Measurements from ENCODE around the gene GDF15.

GDF15 gene

DNA sequence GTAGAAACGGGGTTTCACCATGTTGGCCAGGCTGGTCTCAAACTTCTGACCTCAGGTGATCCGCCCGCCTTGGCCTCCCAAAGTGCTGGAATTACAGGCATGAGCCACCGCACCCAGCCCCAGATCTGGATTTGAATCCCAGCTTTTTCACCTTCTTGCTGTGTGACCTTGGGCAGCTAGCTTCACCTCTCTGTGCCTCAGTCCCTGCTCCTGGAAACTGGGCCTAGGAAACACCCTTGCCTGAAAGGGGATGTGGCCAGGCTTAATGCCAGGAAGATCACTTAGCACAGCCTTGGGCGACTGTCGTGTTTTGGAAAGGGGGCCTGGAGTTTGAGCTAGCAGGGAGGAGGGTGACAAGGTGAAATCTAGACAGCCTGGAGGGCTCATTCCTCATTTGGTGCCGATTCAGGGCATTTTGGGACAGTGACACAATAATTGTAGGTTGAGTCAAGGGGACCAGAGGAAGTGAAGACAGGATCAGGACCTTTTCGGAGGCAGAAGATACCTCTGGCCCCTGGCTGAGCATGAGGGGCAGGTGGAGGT lies 43.8 kb upstream of the GDF15 start:
- ChIA-PET POLR2A (interaction anchor here (0.7 to 7.2 kb wide), 3 partner anchors 14 to 145 kb away, joined by 3 to 37 read pairs (median 4); partner anchors contain the start of gene JUND), CTCF (interaction anchor here (1.0 to 2.2 kb wide), 8 partner anchors 14 to 229 kb away, joined by 3 to 10 read pairs (median 4); no protein-coding TSS in a partner anchor)
- Histone ChIP-seq H3K36me3 (ENCODE audit: control insufficient read depth in 2 of 2, insufficient read depth in 1 of 2, low read length in 2 of 2) (no peaks in the 10 kb centered on the region), H3K9me3 (ENCODE audit: control insufficient read depth, insufficient read depth, low read depth, low read length) (no peaks in the 10 kb centered on the region), H3K4me3 (ENCODE audit: low read depth, low read length) (no peak overlapping the region), H3K27ac (ENCODE audit: extremely low read depth, low read depth, low read length) (no peak overlapping the region), H3K4me1 (ENCODE audit: control insufficient read depth, insufficient read depth, low read length) (no peaks in the 10 kb centered on the region)
- TF ChIP-seq, protein P1, sequence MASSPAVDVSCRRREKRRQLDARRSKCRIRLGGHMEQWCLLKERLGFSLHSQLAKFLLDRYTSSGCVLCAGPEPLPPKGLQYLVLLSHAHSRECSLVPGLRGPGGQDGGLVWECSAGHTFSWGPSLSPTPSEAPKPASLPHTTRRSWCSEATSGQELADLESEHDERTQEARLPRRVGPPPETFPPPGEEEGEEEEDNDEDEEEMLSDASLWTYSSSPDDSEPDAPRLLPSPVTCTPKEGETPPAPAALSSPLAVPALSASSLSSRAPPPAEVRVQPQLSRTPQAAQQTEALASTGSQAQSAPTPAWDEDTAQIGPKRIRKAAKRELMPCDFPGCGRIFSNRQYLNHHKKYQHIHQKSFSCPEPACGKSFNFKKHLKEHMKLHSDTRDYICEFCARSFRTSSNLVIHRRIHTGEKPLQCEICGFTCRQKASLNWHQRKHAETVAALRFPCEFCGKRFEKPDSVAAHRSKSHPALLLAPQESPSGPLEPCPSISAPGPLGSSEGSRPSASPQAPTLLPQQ (tag by site-specific recombination; IDR thresholded peaks at IDR 0.05), result no peak
- peak; percentile 98 for TF ChIP-seq ZNF768 (tag by site-specific recombination; IDR thresholded peaks at IDR 0.05)
- TF ChIP-seq, protein P2, sequence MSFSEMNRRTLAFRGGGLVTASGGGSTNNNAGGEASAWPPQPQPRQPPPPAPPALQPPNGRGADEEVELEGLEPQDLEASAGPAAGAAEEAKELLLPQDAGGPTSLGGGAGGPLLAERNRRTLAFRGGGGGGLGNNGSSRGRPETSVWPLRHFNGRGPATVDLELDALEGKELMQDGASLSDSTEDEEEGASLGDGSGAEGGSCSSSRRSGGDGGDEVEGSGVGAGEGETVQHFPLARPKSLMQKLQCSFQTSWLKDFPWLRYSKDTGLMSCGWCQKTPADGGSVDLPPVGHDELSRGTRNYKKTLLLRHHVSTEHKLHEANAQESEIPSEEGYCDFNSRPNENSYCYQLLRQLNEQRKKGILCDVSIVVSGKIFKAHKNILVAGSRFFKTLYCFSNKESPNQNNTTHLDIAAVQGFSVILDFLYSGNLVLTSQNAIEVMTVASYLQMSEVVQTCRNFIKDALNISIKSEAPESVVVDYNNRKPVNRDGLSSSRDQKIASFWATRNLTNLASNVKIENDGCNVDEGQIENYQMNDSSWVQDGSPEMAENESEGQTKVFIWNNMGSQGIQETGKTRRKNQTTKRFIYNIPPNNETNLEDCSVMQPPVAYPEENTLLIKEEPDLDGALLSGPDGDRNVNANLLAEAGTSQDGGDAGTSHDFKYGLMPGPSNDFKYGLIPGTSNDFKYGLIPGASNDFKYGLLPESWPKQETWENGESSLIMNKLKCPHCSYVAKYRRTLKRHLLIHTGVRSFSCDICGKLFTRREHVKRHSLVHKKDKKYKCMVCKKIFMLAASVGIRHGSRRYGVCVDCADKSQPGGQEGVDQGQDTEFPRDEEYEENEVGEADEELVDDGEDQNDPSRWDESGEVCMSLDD (tag by site-specific recombination; IDR thresholded peaks at IDR 0.05), result 0 out of 2 replicates have a peak, but pooled peaks have one; percentile 21

GRCh38 chr19:18344582-18344950 lies 41.4 kb upstream of the GDF15 start:
- TF ChIP-seq, protein P3, sequence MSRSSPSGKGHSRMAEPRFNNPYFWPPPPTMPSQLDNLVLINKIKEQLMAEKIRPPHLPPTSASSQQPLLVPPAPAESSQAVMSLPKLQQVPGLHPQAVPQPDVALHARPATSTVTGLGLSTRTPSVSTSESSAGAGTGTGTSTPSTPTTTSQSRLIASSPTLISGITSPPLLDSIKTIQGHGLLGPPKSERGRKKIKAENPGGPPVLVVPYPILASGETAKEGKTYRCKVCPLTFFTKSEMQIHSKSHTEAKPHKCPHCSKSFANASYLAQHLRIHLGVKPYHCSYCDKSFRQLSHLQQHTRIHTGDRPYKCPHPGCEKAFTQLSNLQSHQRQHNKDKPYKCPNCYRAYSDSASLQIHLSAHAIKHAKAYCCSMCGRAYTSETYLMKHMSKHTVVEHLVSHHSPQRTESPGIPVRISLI (tag by site-specific recombination; IDR thresholded peaks at IDR 0.05), result no peak
- TF ChIP-seq KLF7 (tag by site-specific recombination; IDR thresholded peaks at IDR 0.05; ENCODE audit: borderline replicate concordance), result no peak
- TF ChIP-seq, protein P1 (tag by site-specific recombination; IDR thresholded peaks at IDR 0.05), result no peak
- TF ChIP-seq ZFP69B (tag by site-specific recombination; IDR thresholded peaks at IDR 0.05), result no peak
- TF ChIP-seq ZNF433 (tag by site-specific recombination; IDR thresholded peaks at IDR 0.05; ENCODE audit: low read depth), result no peak
- TF ChIP-seq ZNF121 (tag by site-specific recombination; IDR thresholded peaks at IDR 0.05), result no peak
- no peak for TF ChIP-seq ZNF175 (tag by site-specific recombination; IDR thresholded peaks at IDR 0.05)
- TF ChIP-seq ZNF521 (tag by site-specific recombination; IDR thresholded peaks at IDR 0.05), result no peak
- POLR2A ChIA-PET, result interaction anchor here (7.2 kb wide), 1 partner anchor 64 kb away, joined by 37 read pairs; the partner anchor contains the start of gene JUND
- Histone ChIP-seq H3K4me3 (ENCODE audit: low read depth, low read length) (no peak overlapping the region), H3K27ac (ENCODE audit: extremely low read depth, low read depth, low read length) (no peak overlapping the region), H3K4me1 (ENCODE audit: control insufficient read depth, insufficient read depth, low read length) (no peaks in the 10 kb centered on the region), H3K9me3 (ENCODE audit: control insufficient read depth, insufficient read depth, low read depth, low read length) (no peaks in the 10 kb centered on the region), H3K36me3 (ENCODE audit: control insufficient read depth in 2 of 2, insufficient read depth in 1 of 2, low read length in 2 of 2) (no peaks in the 10 kb centered on the region)
- CTCF ChIA-PET, result interaction anchor here (0.6 to 1.5 kb wide), 6 partner anchors 41 to 73 kb away, joined by 3 to 7 read pairs (median 4); partner anchors contain the start of gene GDF15

- CTCF ChIA-PET, result interaction anchor here (0.7 to 1.5 kb wide), 4 partner anchors 43 to 73 kb away, joined by 3 to 7 read pairs (median 5); no protein-coding TSS in a partner anchor
- Histone ChIP-seq H3K36me3 (ENCODE audit: control insufficient read depth in 2 of 2, insufficient read depth in 1 of 2, low read length in 2 of 2) (no peaks in the 10 kb centered on the region), H3K9me3 (ENCODE audit: control insufficient read depth, insufficient read depth, low read depth, low read length) (no peaks in the 10 kb centered on the region), H3K4me1 (ENCODE audit: control insufficient read depth, insufficient read depth, low read length) (no peaks in the 10 kb centered on the region), H3K4me3 (ENCODE audit: low read depth, low read length) (no peak overlapping the region), H3K27ac (ENCODE audit: extremely low read depth, low read depth, low read length) (no peak overlapping the region)
- POLR2A ChIA-PET, result interaction anchor here (0.6 to 0.7 kb wide), 2 partner anchors 16 to 97 kb away, joined by 3 read pairs; no protein-coding TSS in a partner anchor
- TF ChIP-seq MEIS1 (CRISPR knock-in tag; IDR thresholded peaks at IDR 0.05; ENCODE audit: borderline replicate concordance), result no peak
- no peak for TF ChIP-seq ZNF423 (tag by site-specific recombination; IDR thresholded peaks at IDR 0.05)
- TF ChIP-seq, protein P4, sequence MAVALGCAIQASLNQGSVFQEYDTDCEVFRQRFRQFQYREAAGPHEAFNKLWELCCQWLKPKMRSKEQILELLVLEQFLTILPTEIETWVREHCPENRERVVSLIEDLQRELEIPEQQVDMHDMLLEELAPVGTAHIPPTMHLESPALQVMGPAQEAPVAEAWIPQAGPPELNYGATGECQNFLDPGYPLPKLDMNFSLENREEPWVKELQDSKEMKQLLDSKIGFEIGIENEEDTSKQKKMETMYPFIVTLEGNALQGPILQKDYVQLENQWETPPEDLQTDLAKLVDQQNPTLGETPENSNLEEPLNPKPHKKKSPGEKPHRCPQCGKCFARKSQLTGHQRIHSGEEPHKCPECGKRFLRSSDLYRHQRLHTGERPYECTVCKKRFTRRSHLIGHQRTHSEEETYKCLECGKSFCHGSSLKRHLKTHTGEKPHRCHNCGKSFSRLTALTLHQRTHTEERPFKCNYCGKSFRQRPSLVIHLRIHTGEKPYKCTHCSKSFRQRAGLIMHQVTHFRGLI (tag by site-specific recombination; IDR thresholded peaks at IDR 0.05), result no peak
- no peak for TF ChIP-seq ZNF558 (tag by site-specific recombination; IDR thresholded peaks at IDR 0.05)
- TF ChIP-seq ZNF121 (tag by site-specific recombination; IDR thresholded peaks at IDR 0.05), result peak; percentile 51; the same call in 1 of the 2 replicates
Measured at GRCh38 chr19:18345296-18345695, 40.7 kb upstream of the GDF15 start.
